ENCODE measurements around the gene COA3.

DNA sequence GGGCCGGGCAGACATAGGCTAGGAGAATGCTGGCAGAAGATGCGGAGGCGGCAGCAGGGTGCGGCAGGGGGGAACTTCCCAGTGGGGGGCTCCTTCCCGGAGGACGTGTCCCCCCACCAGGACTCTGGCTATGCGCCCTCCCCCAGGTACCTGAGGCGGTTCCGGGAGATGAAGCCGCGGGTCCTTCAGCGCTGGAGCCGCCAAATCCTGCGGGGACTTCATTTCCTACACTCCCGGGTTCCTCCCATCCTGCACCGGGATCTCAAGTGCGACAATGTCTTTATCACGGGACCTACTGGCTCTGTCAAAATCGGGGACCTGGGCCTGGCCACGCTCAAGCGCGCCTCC is 14.7 kb downstream of the COA3 start:
- TF ChIP-seq CTCF (IDR thresholded peaks at IDR 0.05): no peak
- no peak for TF ChIP-seq POLR2A (IDR thresholded peaks at IDR 0.05)

Measured in uterus (tissue), 2 donors.